CD4-positive, alpha-beta T cell (primary cell): ENCODE measurements around the gene RHOA. TPM values are rescaled to one million over a fixed set of nuclear protein-coding genes. Genes with fewer than 3 reads are reported as not detected.
A peak's percentile ranks its signal among the peaks of the same experiment; 100 is the strongest.

Experiments
- ATAC-seq: fragments of 200-7000 bp; cut with Tn5 transposase; one replicate; pipeline ENCODE4 v1.10.0; 2022; ENCODE audit warnings: mild to moderate bottlenecking; ENCODE audit not compliant: poor library complexity
- CTCF ChIA-PET: fragments of 350-600 bp; sonication (Branson Sonifier 250); formaldehyde crosslinking; loops from one replicate; lab custom pipeline; 2021; ENCODE audit warnings: antibody characterized with exemption, inconsistent platforms; lab: Charles Lee
- POLR2A ChIA-PET: fragments of 350-600 bp; sonication (Branson Sonifier 250); formaldehyde crosslinking; loops from one replicate; lab custom pipeline; 2021; ENCODE audit warnings: antibody characterized with exemption, inconsistent platforms; lab: Charles Lee
- DNase-seq, 14 experiments: peaks; one replicate each; pipeline ENCODE4 v3.0.0-alpha.2; 2013 to 2020; ENCODE audit warnings: mixed read lengths in 2 of 14
- H3K27ac ChIP-seq, 2 donors: one replicate each; pipeline versions ENCODE4 v1.5.1 to v1.7.0; 2013; ENCODE audit warnings: low read length in 2 of 2, low read depth in 1 of 2, mild to moderate bottlenecking in 1 of 2
- H3K27me3 ChIP-seq, 2 experiments: 1 replicate in 1 of 2; 2 replicates in 1 of 2; pipeline versions ENCODE4 v1.6.1 to v1.7.0; 2013; ENCODE audit warnings: low read length in 2 of 2, control low read depth in 1 of 2, mild to moderate bottlenecking in 1 of 2, moderate library complexity in 1 of 2; ENCODE audit not compliant: insufficient read depth in 2 of 2, control insufficient read depth in 1 of 2
- H3K36me3 ChIP-seq: one replicate; pipeline ENCODE4 v1.6.1; 2013; ENCODE audit warnings: low read length, control low read depth; ENCODE audit not compliant: insufficient read depth
- H3K4me1 ChIP-seq: one replicate; pipeline ENCODE4 v1.6.1; 2013; ENCODE audit warnings: low read length, control low read depth; ENCODE audit not compliant: insufficient read depth
- H3K4me3 ChIP-seq: one replicate; pipeline ENCODE4 v1.5.1; 2013; ENCODE audit warnings: mild to moderate bottlenecking, low read length, moderate library complexity
- H3K9me3 ChIP-seq, 2 experiments: 1 replicate in 1 of 2; 2 replicates in 1 of 2; pipeline versions ENCODE4 v1.6.1 to v1.7.0; 2013; ENCODE audit warnings: low read length in 2 of 2, mild to moderate bottlenecking in 2 of 2, control low read depth in 1 of 2, moderate library complexity in 1 of 2; ENCODE audit not compliant: control insufficient read depth in 1 of 2, insufficient read depth in 1 of 2
- H3K27ac Mint-ChIP-seq: one replicate; pipeline ENCODE4 v1.8.0; 2020; ENCODE audit warnings: mixed read lengths
- H3K27me3 Mint-ChIP-seq: one replicate; pipeline ENCODE4 v1.8.0; 2021; ENCODE audit warnings: mixed read lengths
- H3K36me3 Mint-ChIP-seq: one replicate; pipeline ENCODE4 v1.8.0; 2021; ENCODE audit warnings: low read depth, mixed read lengths
- H3K4me1 Mint-ChIP-seq: one replicate; pipeline ENCODE4 v1.8.0; 2021; ENCODE audit warnings: low read depth, mixed read lengths
- H3K4me3 Mint-ChIP-seq: one replicate; pipeline ENCODE4 v1.8.0; 2020; ENCODE audit warnings: mild to moderate bottlenecking, mixed read lengths
- H3K9me3 Mint-ChIP-seq: one replicate; pipeline ENCODE4 v1.8.0; 2020; ENCODE audit warnings: mixed read lengths
- CTCF ChIP-seq: fragments of 200-600 bp; IDR thresholded peaks from one replicate; pipeline ENCODE4 v1.8.0; 2022; ENCODE audit warnings: antibody characterized with exemption, mild to moderate bottlenecking
- intact Hi-C, 2 experiments: fragments of 100-400 bp; cut with DNase I in 1 of 2; cut with micrococcal nuclease in 1 of 2; formaldehyde crosslinking; loops; one replicate each; pipeline versions ENCODE4 v1.15.1 to v1.9.0; 2023 to 2025; cut with DNase I, micrococcal nuclease
- total RNA-seq, 174 experiments: library from RNA in 2 of 174; stranded (reverse) in 2 of 174; gene quantifications; one replicate each; pipeline ENCODE4 v1.2.3 and lab custom pipeline; 2021 to 2026

The RHOA gene
- total RNA-seq, 2 experiments from 2014 or later = 256 to 271 TPM

- H3K4me3 ChIP-seq = peak overlapping the region; percentile 60
- no peaks in the 10 kb centered on the region for H3K9me3 ChIP-seq
- CTCF ChIA-PET = interaction anchor here (0.5 to 1.9 kb wide), 9 partner anchors 13 to 257 kb away, joined by 3 to 11 read pairs (median 4); partner anchors contain the start of genes DAG1 and KLHDC8B
- H3K4me1 Mint-ChIP-seq = peaks cover 32% of the 10 kb centered on the region
- H3K4me3 Mint-ChIP-seq = peak overlapping the region; percentile 95
- ATAC-seq (peak; percentile 2), DNase-seq (peak in 2 of 14 experiments; percentile 24 to 32)
- peaks cover 33% of the 10 kb centered on the region for H3K4me1 ChIP-seq
- H3K27me3 Mint-ChIP-seq = no peaks in the 10 kb centered on the region
- POLR2A ChIA-PET = interaction anchor here (0.7 to 3.5 kb wide), 16 partner anchors 9 to 712 kb away, joined by 3 to 67 read pairs (median 5); partner anchors contain the start of genes ARIH2, DAG1, GPX1 and IP6K2
- intact Hi-C loops = loop anchor here (1.0 to 5.0 kb wide), 4 partner anchors 16 to 91 kb away; partner anchors contain the start of genes TCTA (in 2 of the 2), DAG1 (in 1 of the 2) and USP4 (in 1 of the 2)
- TF ChIP-seq CTCF = no peak
- peak overlapping the region; percentile 89 for H3K27ac Mint-ChIP-seq
- peak overlapping the region; percentile 66 to 85 for H3K27ac ChIP-seq
- peaks cover 20% of the 10 kb centered on the region for H3K36me3 Mint-ChIP-seq
- H3K9me3 Mint-ChIP-seq = no peaks in the 10 kb centered on the region
- H3K27me3 ChIP-seq = no peaks in the 10 kb centered on the region
- peaks cover 9% of the 10 kb centered on the region for H3K36me3 ChIP-seq
Observed at GRCh38 chr3:49428752-49429080, 16.9 kb upstream of the RHOA start.

GRCh38 chr3:49427586-49427985 lies 15.8 kb upstream of the RHOA start:
- intact Hi-C loops = loop anchor here in 1 of 2 experiments (5.0 kb wide), 1 partner anchor 90 kb away; no protein-coding TSS in a partner anchor
- no peaks in the 10 kb centered on the region for H3K27me3 ChIP-seq
- peak overlapping the region; percentile 70 for H3K4me3 Mint-ChIP-seq
- ChIA-PET CTCF (interaction anchor here (0.7 to 1.0 kb wide), 2 partner anchors 11 to 333 kb away, joined by 3 read pairs; no protein-coding TSS in a partner anchor), POLR2A (interaction anchor here (0.6 to 3.5 kb wide), 5 partner anchors 11 to 88 kb away, joined by 4 to 67 read pairs (median 4); partner anchors contain the start of genes RHOA, TCTA and USP4)
- ATAC-seq = no peak
- no peak for DNase-seq
- H3K9me3 Mint-ChIP-seq = no peaks in the 10 kb centered on the region
- no peak overlapping the region for H3K4me3 ChIP-seq
- peak overlapping the region; percentile 89 for H3K27ac Mint-ChIP-seq
- H3K27ac ChIP-seq = no peak overlapping the region
- TF ChIP-seq CTCF = no peak
- H3K27me3 Mint-ChIP-seq = no peaks in the 10 kb centered on the region
- peaks cover 32% of the 10 kb centered on the region for H3K4me1 Mint-ChIP-seq
- H3K4me1 ChIP-seq = peaks cover 37% of the 10 kb centered on the region
- no peaks in the 10 kb centered on the region for H3K9me3 ChIP-seq
- peaks cover 20% of the 10 kb centered on the region for H3K36me3 Mint-ChIP-seq
- peaks cover 9% of the 10 kb centered on the region for H3K36me3 ChIP-seq

GRCh38 chr3:49424816-49425215 lies 13.0 kb upstream of the RHOA start:
- Mint-ChIP-seq H3K27me3 (no peaks in the 10 kb centered on the region), H3K4me3 (peak overlapping the region; percentile 51), H3K4me1 (peaks cover 44% of the 10 kb centered on the region), H3K36me3 (peaks cover 28% of the 10 kb centered on the region), H3K9me3 (no peaks in the 10 kb centered on the region), H3K27ac (no peak overlapping the region)
- Histone ChIP-seq H3K27me3 (no peaks in the 10 kb centered on the region), H3K4me3 (no peak overlapping the region), H3K9me3 (no peaks in the 10 kb centered on the region), H3K4me1 (peaks cover 52% of the 10 kb centered on the region), H3K27ac (no peak overlapping the region), H3K36me3 (peaks cover 24% of the 10 kb centered on the region)
- no peak for DNase-seq
- intact Hi-C loops = loop anchor here in 1 of 2 experiments (5.0 kb wide), 1 partner anchor 88 kb away; no protein-coding TSS in a partner anchor
- ATAC-seq = no peak
- ChIA-PET POLR2A (interaction anchor here (1.7 to 2.0 kb wide), 2 partner anchors 9 to 13 kb away, joined by 8 read pairs; partner anchors contain the start of genes RHOA and TCTA), CTCF (no interaction called here)
- no peak for TF ChIP-seq CTCF
